Measurements from ENCODE around the gene NOL11.

NOL11 gene

GRCh38 chr17:67682196-67682595, 35.5 kb upstream of the NOL11 start:
- H3K9me3 ChIP-seq (ENCODE audit: control insufficient read depth, insufficient read depth, low read length), result no peaks in the 10 kb centered on the region
- no peaks in the 10 kb centered on the region for H3F3A ChIP-seq (ENCODE audit: control insufficient read depth, insufficient read depth)
- H3K36me3 ChIP-seq (ENCODE audit: control insufficient read depth, low read length), result no peaks in the 10 kb centered on the region
- H3K27me3 ChIP-seq (ENCODE audit: control insufficient read depth, low read length), result no peaks in the 10 kb centered on the region
- H3K79me2 ChIP-seq (ENCODE audit: control insufficient read depth, low read length), result no peaks in the 10 kb centered on the region
- H3K4me2 ChIP-seq (ENCODE audit: low read length), result no peak overlapping the region
- H3K4me1 ChIP-seq (ENCODE audit: control insufficient read depth, low read length), result peaks cover 28% of the 10 kb centered on the region
- TF ChIP-seq EZH2phosphoT487 (IDR thresholded peaks at IDR 0.05; ENCODE audit: borderline replicate concordance, low read length), result no peak
- TF ChIP-seq CTCF (IDR thresholded peaks at IDR 0.05; ENCODE audit: low read depth, low read length, poor library complexity, severe bottlenecking), result no peak
- no peak overlapping the region for H3K27ac ChIP-seq (ENCODE audit: low read depth, low read length)
- no peak overlapping the region for H3K4me3 ChIP-seq (ENCODE audit: low read length)
- no peaks in the 10 kb centered on the region for H3K9me2 ChIP-seq (replicated peaks; ENCODE audit: control insufficient read depth, low read length)
- no peaks in the 10 kb centered on the region for H4K20me1 ChIP-seq (ENCODE audit: control insufficient read depth, insufficient read depth, low read depth, low read length)

GRCh38 chr17:67685351-67685750, 32.4 kb upstream of the NOL11 start:
- H3K4me3 ChIP-seq (ENCODE audit: low read length), result no peak overlapping the region
- H3K4me1 ChIP-seq (ENCODE audit: control insufficient read depth, low read length), result peaks cover 21% of the 10 kb centered on the region

GRCh38 chr17:67686241-67686640, 31.5 kb upstream of the NOL11 start:
- H3F3A ChIP-seq (ENCODE audit: control insufficient read depth, insufficient read depth), result no peaks in the 10 kb centered on the region
- H3K27me3 ChIP-seq (ENCODE audit: control insufficient read depth, low read length), result no peaks in the 10 kb centered on the region
- H3K36me3 ChIP-seq (ENCODE audit: control insufficient read depth, low read length), result no peaks in the 10 kb centered on the region
- H3K79me2 ChIP-seq (ENCODE audit: control insufficient read depth, low read length), result no peaks in the 10 kb centered on the region
- no peak overlapping the region for H3K4me3 ChIP-seq (ENCODE audit: low read length)
- H3K9me2 ChIP-seq (replicated peaks; ENCODE audit: control insufficient read depth, low read length), result no peaks in the 10 kb centered on the region
- no peak for TF ChIP-seq EZH2phosphoT487 (IDR thresholded peaks at IDR 0.05; ENCODE audit: borderline replicate concordance, low read length)
- no peak for TF ChIP-seq CTCF (IDR thresholded peaks at IDR 0.05; ENCODE audit: low read depth, low read length, poor library complexity, severe bottlenecking)
- H3K4me1 ChIP-seq (ENCODE audit: control insufficient read depth, low read length), result peaks cover 12% of the 10 kb centered on the region
- H3K4me2 ChIP-seq (ENCODE audit: low read length), result no peak overlapping the region
- H4K20me1 ChIP-seq (ENCODE audit: control insufficient read depth, insufficient read depth, low read depth, low read length), result no peaks in the 10 kb centered on the region
- H3K27ac ChIP-seq (ENCODE audit: low read depth, low read length), result no peak overlapping the region
- no peaks in the 10 kb centered on the region for H3K9me3 ChIP-seq (ENCODE audit: control insufficient read depth, insufficient read depth, low read length)

More at GRCh38 chr17:67685351-67685750, 32.4 kb upstream of the NOL11 start:
- Histone ChIP-seq H4K20me1 (ENCODE audit: control insufficient read depth, insufficient read depth, low read depth, low read length) (no peaks in the 10 kb centered on the region), H3K4me2 (ENCODE audit: low read length) (no peak overlapping the region), H3K79me2 (ENCODE audit: control insufficient read depth, low read length) (no peaks in the 10 kb centered on the region), H3K36me3 (ENCODE audit: control insufficient read depth, low read length) (no peaks in the 10 kb centered on the region), H3K9me2 (replicated peaks; ENCODE audit: control insufficient read depth, low read length) (no peaks in the 10 kb centered on the region), H3K9me3 (ENCODE audit: control insufficient read depth, insufficient read depth, low read length) (no peaks in the 10 kb centered on the region), H3F3A (ENCODE audit: control insufficient read depth, insufficient read depth) (no peaks in the 10 kb centered on the region), H3K27me3 (ENCODE audit: control insufficient read depth, low read length) (no peaks in the 10 kb centered on the region), H3K27ac (ENCODE audit: low read depth, low read length) (no peak overlapping the region)
- TF ChIP-seq EZH2phosphoT487 (IDR thresholded peaks at IDR 0.05; ENCODE audit: borderline replicate concordance, low read length), result no peak
- no peak for TF ChIP-seq CTCF (IDR thresholded peaks at IDR 0.05; ENCODE audit: low read depth, low read length, poor library complexity, severe bottlenecking)

- H3K36me3 ChIP-seq (ENCODE audit: control insufficient read depth, low read length), result no peaks in the 10 kb centered on the region
- no peaks in the 10 kb centered on the region for H3K9me2 ChIP-seq (replicated peaks; ENCODE audit: control insufficient read depth, low read length)
- H3K9me3 ChIP-seq (ENCODE audit: control insufficient read depth, insufficient read depth, low read length), result no peaks in the 10 kb centered on the region
- no peak for TF ChIP-seq EZH2phosphoT487 (IDR thresholded peaks at IDR 0.05; ENCODE audit: borderline replicate concordance, low read length)
- TF ChIP-seq CTCF (IDR thresholded peaks at IDR 0.05; ENCODE audit: low read depth, low read length, poor library complexity, severe bottlenecking), result no peak
- no peaks in the 10 kb centered on the region for H3K27me3 ChIP-seq (ENCODE audit: control insufficient read depth, low read length)
- no peaks in the 10 kb centered on the region for H3K79me2 ChIP-seq (ENCODE audit: control insufficient read depth, low read length)
- no peak overlapping the region for H3K4me3 ChIP-seq (ENCODE audit: low read length)
- H3K4me2 ChIP-seq (ENCODE audit: low read length), result no peak overlapping the region
- no peak overlapping the region for H3K27ac ChIP-seq (ENCODE audit: low read depth, low read length)
- H3F3A ChIP-seq (ENCODE audit: control insufficient read depth, insufficient read depth), result no peaks in the 10 kb centered on the region
- peaks cover 9% of the 10 kb centered on the region for H3K4me1 ChIP-seq (ENCODE audit: control insufficient read depth, low read length)
- H4K20me1 ChIP-seq (ENCODE audit: control insufficient read depth, insufficient read depth, low read depth, low read length), result no peaks in the 10 kb centered on the region
Observed at GRCh38 chr17:67687511-67687910, 30.2 kb upstream of the NOL11 start.

All from DOHH2 (cell line).